SK-N-SH treated with all-trans-retinoic acid at 6 μM for 48 hours (cell line): Measurements from ENCODE around the gene PARK7.

Experiments
- CSDC2 ChIP-seq: fragments of 250-450 bp; sonication (Bioruptor Pico); IDR thresholded peaks from 2 replicates; pipeline ENCODE4 v1.5.0; 2020; ENCODE audit warnings: mild to moderate bottlenecking, moderate library complexity
- CSRNP3 ChIP-seq: fragments of 250-450 bp; sonication (Bioruptor Pico); IDR thresholded peaks from 2 replicates; pipeline ENCODE4 v1.5.1; 2021; ENCODE audit warnings: mild to moderate bottlenecking, moderate library complexity
- ESRRG ChIP-seq: fragments of 250-450 bp; sonication (Bioruptor Pico); IDR thresholded peaks from 2 replicates; pipeline ENCODE4 v1.6.1; 2021; ENCODE audit warnings: mild to moderate bottlenecking
- OSR1 ChIP-seq: fragments of 250-450 bp; sonication (Bioruptor Pico); IDR thresholded peaks from 2 replicates; pipeline ENCODE4 v1.8.0; 2022; ENCODE audit warnings: moderate library complexity, mild to moderate bottlenecking, inconsistent platforms
- PATZ1 ChIP-seq: fragments of 250-450 bp; sonication (Bioruptor Pico); IDR thresholded peaks from 2 replicates; pipeline ENCODE4 v1.8.0; 2020; ENCODE audit warnings: mild to moderate bottlenecking, moderate library complexity, borderline replicate concordance
- RARB ChIP-seq: fragments of 250-450 bp; sonication (Bioruptor Pico); IDR thresholded peaks from 2 replicates; pipeline ENCODE4 v1.8.0; 2021; ENCODE audit warnings: mild to moderate bottlenecking, moderate library complexity
- SNAI2 ChIP-seq: fragments of 250-450 bp; sonication (Bioruptor Pico); IDR thresholded peaks from 2 replicates; pipeline ENCODE4 v1.5.0; 2020; ENCODE audit warnings: mild to moderate bottlenecking, moderate library complexity
- TCF4 ChIP-seq: fragments of 250-450 bp; sonication (Bioruptor Pico); IDR thresholded peaks from 2 replicates; pipeline ENCODE4 v1.8.0; 2021; ENCODE audit warnings: mild to moderate bottlenecking, moderate library complexity, borderline replicate concordance
- TOX ChIP-seq: fragments of 250-450 bp; sonication (Bioruptor Pico); IDR thresholded peaks from 2 replicates; pipeline ENCODE4 v1.8.0; 2021; ENCODE audit warnings: mild to moderate bottlenecking, moderate library complexity, borderline replicate concordance
- ZFP30 ChIP-seq: fragments of 450-650 bp; formaldehyde crosslinking; IDR thresholded peaks from 2 replicates; pipeline ENCODE4 v1.5.0; 2022; ENCODE audit warnings: mild to moderate bottlenecking, moderate library complexity
- ZNF565 ChIP-seq: fragments of 450-650 bp; formaldehyde crosslinking; conservative IDR thresholded peaks from 2 replicates; pipeline ENCODE4 v1.5.0; 2020; ENCODE audit warnings: low read depth, mild to moderate bottlenecking, moderate library complexity
- ZNF8 ChIP-seq: fragments of 450-650 bp; formaldehyde crosslinking; IDR thresholded peaks from 2 replicates; pipeline ENCODE4 v1.5.0; 2020; ENCODE audit warnings: mild to moderate bottlenecking, moderate library complexity
- TF ChIP-seq, protein P1 (sequence below): fragments of 250-450 bp; sonication (Bioruptor Pico); IDR thresholded peaks from 2 replicates; pipeline ENCODE4 v1.5.1; 2020; ENCODE audit warnings: low read depth, mild to moderate bottlenecking, moderate library complexity

DNA sequence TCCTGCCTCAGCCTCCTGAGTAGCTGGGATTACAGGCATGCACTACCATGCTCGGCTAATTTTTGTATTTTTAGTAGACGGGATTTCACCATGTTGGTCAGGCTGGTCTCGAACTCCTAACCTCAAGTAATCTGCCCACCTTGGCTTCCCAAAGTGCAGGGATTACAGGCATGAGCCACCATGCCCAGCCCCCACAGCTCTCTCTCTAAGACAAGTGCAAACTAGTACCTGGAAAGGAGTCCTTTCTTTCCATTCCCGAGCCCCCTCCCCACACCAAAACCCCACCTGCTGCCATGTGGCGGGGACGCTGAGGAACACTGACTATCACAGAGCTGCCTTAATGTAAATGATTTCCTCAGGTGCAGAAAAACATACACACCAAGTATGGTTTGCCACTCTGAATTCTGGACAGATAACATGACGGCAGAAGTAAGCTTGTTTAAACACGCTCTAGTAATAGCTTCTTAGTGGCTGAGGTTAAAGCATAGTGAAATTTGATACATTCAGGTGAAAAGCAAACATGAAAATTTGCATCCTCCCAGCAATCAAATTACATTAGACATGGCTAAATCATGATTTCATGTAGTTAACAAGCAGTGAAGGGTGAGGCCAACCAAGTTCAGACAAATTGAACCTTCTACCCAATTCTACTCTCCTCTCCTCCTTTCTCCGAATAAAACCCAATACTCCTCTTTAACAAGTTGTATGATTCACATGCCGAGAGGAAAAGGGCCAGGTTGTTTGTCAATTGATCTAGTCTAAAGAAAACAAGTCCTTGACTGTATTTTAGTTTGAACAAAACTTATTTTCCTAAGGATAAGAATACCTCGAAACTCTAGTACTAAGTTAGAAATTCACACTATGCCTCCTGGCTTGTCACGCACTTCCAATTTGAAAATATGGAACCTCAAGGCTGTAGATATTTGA is 44.8 kb downstream of the PARK7 start:
- no peak for TF ChIP-seq CSDC2 (CRISPR knock-in tag)
- no peak for TF ChIP-seq TOX (CRISPR knock-in tag)
- TF ChIP-seq SNAI2: no peak
- TF ChIP-seq PATZ1 (CRISPR knock-in tag): no peak
- TF ChIP-seq, protein P1, sequence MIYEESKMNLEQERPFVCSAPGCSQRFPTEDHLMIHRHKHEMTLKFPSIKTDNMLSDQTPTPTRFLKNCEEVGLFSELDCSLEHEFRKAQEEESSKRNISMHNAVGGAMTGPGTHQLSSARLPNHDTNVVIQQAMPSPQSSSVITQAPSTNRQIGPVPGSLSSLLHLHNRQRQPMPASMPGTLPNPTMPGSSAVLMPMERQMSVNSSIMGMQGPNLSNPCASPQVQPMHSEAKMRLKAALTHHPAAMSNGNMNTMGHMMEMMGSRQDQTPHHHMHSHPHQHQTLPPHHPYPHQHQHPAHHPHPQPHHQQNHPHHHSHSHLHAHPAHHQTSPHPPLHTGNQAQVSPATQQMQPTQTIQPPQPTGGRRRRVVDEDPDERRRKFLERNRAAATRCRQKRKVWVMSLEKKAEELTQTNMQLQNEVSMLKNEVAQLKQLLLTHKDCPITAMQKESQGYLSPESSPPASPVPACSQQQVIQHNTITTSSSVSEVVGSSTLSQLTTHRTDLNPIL: no peak
- no peak for TF ChIP-seq ESRRG (CRISPR knock-in tag)
- no peak for TF ChIP-seq ZNF8 (CRISPR knock-in tag)
- TF ChIP-seq CSRNP3 (CRISPR knock-in tag): no peak
- TF ChIP-seq TCF4: no peak
- no peak for TF ChIP-seq ZFP30 (CRISPR knock-in tag)
- TF ChIP-seq RARB: no peak
- TF ChIP-seq OSR1 (CRISPR knock-in tag): no peak
- no peak for TF ChIP-seq ZNF565
